Left lung (tissue), 10 donors: ENCODE results near the gene VMAC. TPM values are rescaled to one million over a fixed set of nuclear protein-coding genes. Genes with fewer than 3 reads are reported as not detected.

Experiments used
- ATAC-seq: fragments of 200-7000 bp; cut with Tn5 transposase; one replicate; pipeline ENCODE4 v1.9.1; 2020; ENCODE audit warnings: moderate library complexity
- DNase-seq, 4 donors: peaks; one replicate each; pipeline ENCODE4 v3.0.0-alpha.2; 2013 to 2020
- H3K27ac ChIP-seq, 2 donors: fragments of 200-600 bp; sonication (generic) in 1 of 2; one replicate each; pipeline versions ENCODE4 v1.5.0 to v1.8.0; 2020 to 2021
- H3K27me3 ChIP-seq, 2 donors: fragments of 200-600 bp; sonication (generic) in 1 of 2; one replicate each; pipeline versions ENCODE4 v1.5.0 to v1.8.0; 2020 to 2021
- H3K36me3 ChIP-seq, 2 donors: fragments of 200-600 bp; sonication (generic) in 1 of 2; one replicate each; pipeline versions ENCODE4 v1.5.0 to v1.8.0; 2020 to 2021
- H3K4me1 ChIP-seq, 2 donors: fragments of 200-600 bp; one replicate each; pipeline ENCODE4 v1.8.0; 2021
- H3K4me3 ChIP-seq, 2 donors: fragments of 200-600 bp; sonication (generic) in 1 of 2; one replicate each; pipeline versions ENCODE4 v1.5.0 to v1.8.0; 2020 to 2021; ENCODE audit warnings: mild to moderate bottlenecking in 1 of 2
- H3K9me3 ChIP-seq, 2 donors: fragments of 200-600 bp; sonication (generic) in 1 of 2; one replicate each; pipeline versions ENCODE4 v1.5.0 to v1.8.0; 2020 to 2021
- CTCF ChIP-seq, 2 donors: fragments of 200-600 bp; sonication (generic) in 1 of 2; IDR thresholded peaks; one replicate each; pipeline versions ENCODE4 v1.5.0 to v1.8.0; 2021; ENCODE audit warnings: antibody characterized with exemption in 2 of 2
- intact Hi-C, 2 donors: fragments of 100-400 bp; cut with DNase I; formaldehyde crosslinking; loops; one replicate each; pipeline versions ENCODE4 v1.11.2 to v1.14.2; 2022
- polyA plus RNA-seq, 6 donors: library from polyadenylated mRNA; unstranded; fragments of 120-200 nt; gene quantifications; one replicate each; pipeline ENCODE4 v1.2.1, GENCODE V29; 2013; ENCODE audit not compliant: insufficient read length in 6 of 6
- total RNA-seq, 2 donors: library from RNA; stranded (reverse); fragmentation: NEBNext Ultra II Directional; extraction: Animal tissue kit (Norgen Biotek cat#: 25700); gene quantifications; one replicate each; pipeline ENCODE4 v1.2.1, GENCODE V29; 2021
- donor health status: DM: no; HTN: yes; CAD: no.
- donor health status: DM: no; HTN: no; CAD: no.

Gene VMAC
- total and polyA plus RNA-seq, 8 donors, result 5.0 to 10.4 (median 8.5) TPM

- Histone ChIP-seq H3K27ac (no peak overlapping the region), H3K9me3 (no peaks in the 10 kb centered on the region), H3K36me3 (peaks cover 0 to 85% of the 10 kb centered on the region in 2 donors), H3K4me3 (no peak overlapping the region), H3K27me3 (no peaks in the 10 kb centered on the region), H3K4me1 (peaks cover 0 to 7% of the 10 kb centered on the region in 2 donors)
- TF ChIP-seq CTCF (IDR thresholded peaks at IDR 0.05), result no peak
- intact Hi-C loops, result no loop called here
- DNase-seq (no peak), ATAC-seq (no peak)
These were observed 12.9 kb downstream of the VMAC start for GRCh38 chr19:5917431-5918107.

GRCh38 chr19:5918463-5919079 is 13.9 kb downstream of the VMAC start:
- no peak overlapping the region for H3K4me3 ChIP-seq
- no peaks in the 10 kb centered on the region for H3K9me3 ChIP-seq
- intact Hi-C loops, result no loop called here
- H3K27me3 ChIP-seq, result no peaks in the 10 kb centered on the region
- ATAC-seq, result no peak
- no peak overlapping the region for H3K27ac ChIP-seq
- TF ChIP-seq CTCF (IDR thresholded peaks at IDR 0.05), result no peak
- H3K4me1 ChIP-seq, result peaks cover 0 to 7% of the 10 kb centered on the region in 2 donors
- H3K36me3 ChIP-seq, result peaks cover 5 to 95% of the 10 kb centered on the region in 2 donors
- no peak for DNase-seq

GRCh38 chr19:5921516-5922160 is 17.0 kb downstream of the VMAC start:
- intact Hi-C loops, result no loop called here
- no peak for TF ChIP-seq CTCF (IDR thresholded peaks at IDR 0.05)
- H3K4me1 ChIP-seq, result no peaks in the 10 kb centered on the region
- peaks cover 5 to 100% of the 10 kb centered on the region in 2 donors for H3K36me3 ChIP-seq
- DNase-seq (no peak), ATAC-seq (no peak)
- H3K27ac ChIP-seq, result no peak overlapping the region
- no peaks in the 10 kb centered on the region for H3K9me3 ChIP-seq
- H3K27me3 ChIP-seq, result no peaks in the 10 kb centered on the region
- H3K4me3 ChIP-seq, result no peak overlapping the region

- no peaks in the 10 kb centered on the region for H3K27me3 ChIP-seq
- DNase-seq (no peak), ATAC-seq (no peak)
- intact Hi-C loops, result no loop called here
- no peaks in the 10 kb centered on the region for H3K4me1 ChIP-seq
- no peak for TF ChIP-seq CTCF (IDR thresholded peaks at IDR 0.05)
- H3K36me3 ChIP-seq, result peaks cover 5 to 100% of the 10 kb centered on the region in 2 donors
- no peaks in the 10 kb centered on the region for H3K9me3 ChIP-seq
- no peak overlapping the region for H3K4me3 ChIP-seq
- no peak overlapping the region for H3K27ac ChIP-seq
These were observed 17.5 kb downstream of the VMAC start for GRCh38 chr19:5922161-5922545.

- no peak overlapping the region for H3K27ac ChIP-seq
- H3K4me3 ChIP-seq, result no peak overlapping the region
- intact Hi-C loops, result no loop called here
- ATAC-seq (no peak), DNase-seq (no peak)
- H3K36me3 ChIP-seq, result peaks cover 5 to 100% of the 10 kb centered on the region in 2 donors
- no peak for TF ChIP-seq CTCF (IDR thresholded peaks at IDR 0.05)
- no peaks in the 10 kb centered on the region for H3K27me3 ChIP-seq
- H3K9me3 ChIP-seq, result no peaks in the 10 kb centered on the region
- no peaks in the 10 kb centered on the region for H3K4me1 ChIP-seq
These were observed 18.7 kb downstream of the VMAC start for GRCh38 chr19:5923356-5923755.
